Vagina (tissue), 2 donors: ENCODE measurements around the gene CD36. TPM values are rescaled to one million over a fixed set of nuclear protein-coding genes. Genes with fewer than 3 reads are reported as not detected.

ENCODE experiments used
- DNase-seq, 2 donors: peaks; one replicate each; pipeline ENCODE4 v3.0.0-alpha.2; 2017; ENCODE audit errors: extremely low spot score in 2 of 2
- H3K27ac ChIP-seq: fragments of 200-600 bp; sonication (generic); one replicate; pipeline ENCODE4 v1.5.1; 2019
- H3K27me3 ChIP-seq: fragments of 200-600 bp; sonication (generic); one replicate; pipeline ENCODE4 v1.5.1; 2019
- H3K36me3 ChIP-seq, 2 donors: fragments of 200-600 bp; sonication (generic); one replicate each; pipeline ENCODE4 v1.5.1; 2017 to 2019
- H3K4me1 ChIP-seq: fragments of 200-600 bp; sonication (generic); one replicate; pipeline ENCODE4 v1.5.1; 2019
- H3K4me3 ChIP-seq, 2 donors: fragments of 200-600 bp; sonication (generic); 1 replicate in 1 of 2; 2 replicates in 1 of 2; pipeline ENCODE4 v1.5.1; 2016 to 2019
- H3K9me3 ChIP-seq: fragments of 200-600 bp; sonication (generic); one replicate; pipeline ENCODE4 v1.5.1; 2019
- POLR2A ChIP-seq, 2 donors: fragments of 450-650 bp; IDR thresholded peaks; one replicate each; pipeline ENCODE4 v1.6.1; 2017; ENCODE audit warnings: antibody characterized with exemption in 2 of 2, mild to moderate bottlenecking in 2 of 2, moderate library complexity in 2 of 2
- POLR2AphosphoS5 ChIP-seq, 2 donors: sonication (generic); formaldehyde crosslinking; IDR thresholded peaks; one replicate each; pipeline ENCODE4 v1.9.0; 2017; ENCODE audit warnings: antibody characterized with exemption in 2 of 2, mild to moderate bottlenecking in 2 of 2, low read depth in 1 of 2; ENCODE audit not compliant: insufficient read depth in 1 of 2
- intact Hi-C: fragments of 100-400 bp; cut with DNase I; formaldehyde crosslinking; loops from one replicate; pipeline ENCODE4 v1.15.1; 2023
- total RNA-seq: library from RNA; depleted of rRNA; stranded (reverse); fragments of >200 nt; gene quantifications from one replicate; pipeline ENCODE4 v1.2.3, GENCODE V29; 2016
- TF ChIP-seq, protein P1 (sequence below), 3 experiments: fragments of 450-650 bp in 2 of 3; fragments of 200-600 bp in 1 of 3; sonication (generic) in 1 of 3; IDR thresholded peaks; one replicate each; pipeline ENCODE4 v1.5.1; 2017 to 2019; ENCODE audit warnings: antibody characterized with exemption in 3 of 3, mild to moderate bottlenecking in 2 of 3, moderate library complexity in 2 of 3

The CD36 gene
- total RNA-seq, 1 donor from 2014 or later, result 102 TPM

- Histone ChIP-seq H3K4me3 (no peak overlapping the region), H3K27me3 (no peaks in the 10 kb centered on the region), H3K27ac (no peak overlapping the region), H3K9me3 (no peaks in the 10 kb centered on the region), H3K4me1 (peaks cover 12% of the 10 kb centered on the region), H3K36me3 (no peaks in the 10 kb centered on the region)
- no peak for TF ChIP-seq POLR2A (IDR thresholded peaks at IDR 0.05)
- TF ChIP-seq, protein P1, sequence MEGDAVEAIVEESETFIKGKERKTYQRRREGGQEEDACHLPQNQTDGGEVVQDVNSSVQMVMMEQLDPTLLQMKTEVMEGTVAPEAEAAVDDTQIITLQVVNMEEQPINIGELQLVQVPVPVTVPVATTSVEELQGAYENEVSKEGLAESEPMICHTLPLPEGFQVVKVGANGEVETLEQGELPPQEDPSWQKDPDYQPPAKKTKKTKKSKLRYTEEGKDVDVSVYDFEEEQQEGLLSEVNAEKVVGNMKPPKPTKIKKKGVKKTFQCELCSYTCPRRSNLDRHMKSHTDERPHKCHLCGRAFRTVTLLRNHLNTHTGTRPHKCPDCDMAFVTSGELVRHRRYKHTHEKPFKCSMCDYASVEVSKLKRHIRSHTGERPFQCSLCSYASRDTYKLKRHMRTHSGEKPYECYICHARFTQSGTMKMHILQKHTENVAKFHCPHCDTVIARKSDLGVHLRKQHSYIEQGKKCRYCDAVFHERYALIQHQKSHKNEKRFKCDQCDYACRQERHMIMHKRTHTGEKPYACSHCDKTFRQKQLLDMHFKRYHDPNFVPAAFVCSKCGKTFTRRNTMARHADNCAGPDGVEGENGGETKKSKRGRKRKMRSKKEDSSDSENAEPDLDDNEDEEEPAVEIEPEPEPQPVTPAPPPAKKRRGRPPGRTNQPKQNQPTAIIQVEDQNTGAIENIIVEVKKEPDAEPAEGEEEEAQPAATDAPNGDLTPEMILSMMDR (IDR thresholded peaks at IDR 0.05), result no peak
- no peak for TF ChIP-seq POLR2AphosphoS5 (IDR thresholded peaks at IDR 0.05; ENCODE audit: insufficient read depth in 1 of 2, low read depth in 1 of 2)
- intact Hi-C loops, result no loop called here
- no peak for DNase-seq
Measured at GRCh38 chr7:80631421-80631820, 7.0 kb upstream of the CD36 start.

DNA sequence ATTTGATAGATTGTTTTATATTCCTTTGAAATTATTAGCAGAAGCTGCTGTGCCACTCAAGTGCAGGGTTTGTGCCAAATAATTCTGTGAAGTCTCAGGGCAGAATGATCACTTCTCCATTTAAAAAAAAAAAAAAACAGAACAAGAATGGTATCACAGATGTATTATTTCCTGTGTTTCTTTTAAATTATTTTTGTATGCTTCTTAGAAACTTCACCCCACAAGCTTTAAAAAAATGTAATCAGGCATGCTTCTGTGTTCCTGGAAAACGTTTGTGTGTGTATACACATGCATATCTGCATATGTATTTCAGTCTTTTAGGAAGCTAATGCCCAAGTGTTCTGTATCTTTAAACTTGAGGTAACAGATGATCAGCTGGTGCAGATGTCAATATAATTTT, 6.3 kb upstream of the CD36 start:
- no peaks in the 10 kb centered on the region for H3K36me3 ChIP-seq
- no peaks in the 10 kb centered on the region for H3K9me3 ChIP-seq
- peaks cover 12% of the 10 kb centered on the region for H3K4me1 ChIP-seq
- intact Hi-C loops, result no loop called here
- H3K4me3 ChIP-seq, result no peak overlapping the region
- no peaks in the 10 kb centered on the region for H3K27me3 ChIP-seq
- no peak overlapping the region for H3K27ac ChIP-seq
- DNase-seq, result no peak
- no peak for TF ChIP-seq POLR2A (IDR thresholded peaks at IDR 0.05)
- no peak for TF ChIP-seq POLR2AphosphoS5 (IDR thresholded peaks at IDR 0.05; ENCODE audit: insufficient read depth in 1 of 2, low read depth in 1 of 2)
- TF ChIP-seq, protein P1 (IDR thresholded peaks at IDR 0.05), result no peak

GRCh38 chr7:80632819-80633218, 5.6 kb upstream of the CD36 start:
- peaks cover 12% of the 10 kb centered on the region for H3K4me1 ChIP-seq
- DNase-seq, result no peak
- H3K27me3 ChIP-seq, result no peaks in the 10 kb centered on the region
- no peaks in the 10 kb centered on the region for H3K36me3 ChIP-seq
- intact Hi-C loops, result no loop called here
- H3K4me3 ChIP-seq, result no peak overlapping the region
- TF ChIP-seq POLR2AphosphoS5 (IDR thresholded peaks at IDR 0.05; ENCODE audit: insufficient read depth in 1 of 2, low read depth in 1 of 2) (no peak), POLR2A (IDR thresholded peaks at IDR 0.05) (no peak)
- TF ChIP-seq, protein P1 (IDR thresholded peaks at IDR 0.05), result no peak
- no peaks in the 10 kb centered on the region for H3K9me3 ChIP-seq
- H3K27ac ChIP-seq, result no peak overlapping the region

DNA sequence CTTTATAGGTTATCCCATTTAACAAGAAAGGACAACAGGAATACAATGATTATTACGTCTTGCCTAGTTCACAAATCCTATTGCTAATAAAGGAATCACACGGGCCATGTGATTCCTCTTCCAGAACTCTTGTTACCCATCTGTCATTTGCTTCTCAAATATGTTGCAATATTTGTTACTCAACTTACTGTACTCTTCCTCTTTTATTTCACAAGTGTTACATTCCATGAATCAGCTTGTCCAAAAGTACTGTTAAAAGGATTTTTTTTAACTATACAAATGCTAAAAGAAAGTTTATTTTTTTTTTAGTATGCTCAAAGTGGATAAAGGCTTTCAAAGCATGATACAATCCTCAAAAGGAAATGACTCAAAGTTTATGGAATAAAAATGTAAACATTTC, 3.9 kb upstream of the CD36 start:
- Histone ChIP-seq H3K27me3 (no peaks in the 10 kb centered on the region), H3K27ac (no peak overlapping the region), H3K4me3 (no peak overlapping the region), H3K9me3 (no peaks in the 10 kb centered on the region), H3K4me1 (peaks cover 12% of the 10 kb centered on the region), H3K36me3 (no peaks in the 10 kb centered on the region)
- intact Hi-C loops, result no loop called here
- TF ChIP-seq POLR2A (IDR thresholded peaks at IDR 0.05) (no peak), POLR2AphosphoS5 (IDR thresholded peaks at IDR 0.05; ENCODE audit: insufficient read depth in 1 of 2, low read depth in 1 of 2) (peak; percentile 30 to 95)
- TF ChIP-seq, protein P1 (IDR thresholded peaks at IDR 0.05), result no peak
- no peak for DNase-seq

- peaks cover 9% of the 10 kb centered on the region for H3K4me1 ChIP-seq
- no peak overlapping the region for H3K4me3 ChIP-seq
- TF ChIP-seq POLR2AphosphoS5 (IDR thresholded peaks at IDR 0.05; ENCODE audit: insufficient read depth in 1 of 2, low read depth in 1 of 2), result no peak
- TF ChIP-seq, protein P1 (IDR thresholded peaks at IDR 0.05), result no peak
- no peak for TF ChIP-seq POLR2A (IDR thresholded peaks at IDR 0.05)
- no peaks in the 10 kb centered on the region for H3K27me3 ChIP-seq
- H3K27ac ChIP-seq, result no peak overlapping the region
- intact Hi-C loops, result no loop called here
- no peak for DNase-seq
- H3K9me3 ChIP-seq, result no peaks in the 10 kb centered on the region
- H3K36me3 ChIP-seq, result no peaks in the 10 kb centered on the region
Measured at GRCh38 chr7:80635533-80635932, 2.9 kb upstream of the CD36 start.
